Mucosa of stomach (tissue), 1 donor: ENCODE measurements around the gene CABP7.

Experiments used
- H3K27me3 ChIP-seq: one replicate; pipeline ENCODE4 v1.7.0; 2013; ENCODE audit warnings: mild to moderate bottlenecking, low read length; ENCODE audit not compliant: control insufficient read depth, insufficient read depth
- H3K36me3 ChIP-seq: one replicate; pipeline ENCODE4 v1.7.0; 2013; ENCODE audit warnings: low read length; ENCODE audit not compliant: control insufficient read depth, insufficient read depth
- H3K4me1 ChIP-seq: one replicate; pipeline ENCODE4 v1.7.0; 2013; ENCODE audit warnings: mild to moderate bottlenecking, low read length; ENCODE audit not compliant: control insufficient read depth, insufficient read depth
- H3K4me3 ChIP-seq: one replicate; pipeline ENCODE4 v1.7.0; 2013; ENCODE audit warnings: low read length
- H3K9ac ChIP-seq: one replicate; pipeline ENCODE4 v1.7.0; 2013; ENCODE audit warnings: mild to moderate bottlenecking, low read length, moderate library complexity
- H3K9me3 ChIP-seq: one replicate; pipeline ENCODE4 v1.7.0; 2013; ENCODE audit warnings: mild to moderate bottlenecking, low read length, moderate library complexity; ENCODE audit not compliant: control insufficient read depth
- donor health status: Pancreatic carcinoma.

CABP7 gene

DNA sequence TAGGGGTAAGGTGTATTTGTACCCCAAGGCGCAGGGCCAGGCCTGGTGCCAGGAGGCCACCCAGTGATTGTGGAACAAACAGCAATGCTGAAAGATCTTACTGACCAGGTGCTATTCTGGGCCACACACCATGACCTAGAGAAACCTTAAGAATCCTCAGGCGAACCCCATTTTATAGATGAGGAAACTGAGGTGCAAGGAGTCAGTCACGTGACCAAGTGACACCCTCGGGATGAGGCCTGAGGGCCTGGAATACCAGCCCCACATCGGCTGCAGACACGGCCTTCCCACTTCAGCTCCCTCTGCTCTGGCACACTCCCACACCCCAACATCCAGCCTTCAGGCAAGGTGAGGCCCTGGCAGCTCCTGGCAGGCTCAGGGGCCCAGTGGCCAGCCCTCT, 13.1 kb downstream of the CABP7 start:
- Histone ChIP-seq H3K9me3 (no peaks in the 10 kb centered on the region), H3K4me1 (no peaks in the 10 kb centered on the region), H3K36me3 (no peaks in the 10 kb centered on the region), H3K4me3 (no peak overlapping the region), H3K9ac (no peak overlapping the region), H3K27me3 (no peaks in the 10 kb centered on the region)

DNA sequence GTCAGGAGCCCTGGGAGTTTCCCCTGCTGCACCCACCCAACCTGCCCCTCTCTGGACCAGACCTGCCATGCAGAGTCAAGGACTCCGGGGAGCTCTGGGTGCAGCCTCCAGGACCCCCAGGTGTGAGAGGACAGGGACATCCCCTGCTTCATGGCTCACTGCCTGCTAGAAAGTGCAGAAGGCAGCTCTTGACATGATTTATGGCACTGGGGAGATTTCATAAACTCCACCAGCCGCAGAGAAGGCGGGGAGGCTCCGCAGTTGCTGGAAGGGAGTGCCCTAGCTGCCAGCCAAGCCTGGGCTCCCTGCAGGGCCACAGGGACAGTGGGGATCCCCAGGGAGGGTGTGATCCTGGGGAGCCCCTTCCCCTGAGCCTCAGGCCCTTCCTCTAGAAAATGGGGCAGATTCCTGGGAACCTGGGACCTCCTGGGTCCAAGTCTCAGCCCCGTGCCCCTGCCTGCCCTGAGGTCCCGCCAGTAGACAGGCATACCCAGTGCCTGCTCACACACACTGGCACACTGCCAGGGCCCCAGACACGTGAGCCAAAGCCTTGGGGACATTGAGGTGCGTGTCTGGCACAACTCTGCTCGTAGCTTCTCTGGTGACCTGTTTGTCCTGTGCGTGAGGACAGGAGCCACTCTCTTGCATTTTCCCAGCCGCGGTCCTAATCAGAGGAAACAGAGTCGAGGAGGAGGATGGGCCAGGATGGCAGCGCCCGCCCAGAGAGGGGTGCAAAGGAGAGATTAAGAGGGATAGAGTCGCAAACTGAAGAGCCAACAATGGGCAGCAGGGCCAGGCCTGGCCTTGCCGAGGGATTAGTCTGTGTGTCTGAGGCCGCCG, 13.8 kb downstream of the CABP7 start:
- Histone ChIP-seq H3K4me1 (no peaks in the 10 kb centered on the region), H3K4me3 (no peak overlapping the region), H3K36me3 (no peaks in the 10 kb centered on the region), H3K27me3 (no peaks in the 10 kb centered on the region), H3K9ac (no peak overlapping the region), H3K9me3 (no peaks in the 10 kb centered on the region)

DNA sequence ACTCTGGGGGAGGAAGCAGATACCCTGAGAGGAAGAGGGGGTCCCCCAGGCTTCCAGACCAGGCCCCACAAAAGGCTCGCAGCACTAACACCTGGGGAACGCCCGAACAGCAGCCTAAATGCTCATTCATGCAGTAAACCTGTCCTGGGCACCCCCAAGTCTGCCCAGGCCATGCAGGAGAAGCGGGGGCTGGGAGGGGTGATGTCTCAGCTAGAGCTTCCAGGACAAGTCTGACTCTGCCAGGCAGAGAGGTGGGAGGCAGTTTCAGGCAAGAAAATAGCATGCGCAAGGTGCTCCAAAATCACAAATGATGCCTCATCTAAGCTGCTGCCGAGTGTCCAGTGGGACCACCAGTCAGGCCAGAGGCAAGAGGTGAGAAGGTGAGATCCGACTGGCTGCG, 14.6 kb downstream of the CABP7 start:
- H3K9me3 ChIP-seq = no peaks in the 10 kb centered on the region
- no peak overlapping the region for H3K9ac ChIP-seq
- no peak overlapping the region for H3K4me3 ChIP-seq
- no peaks in the 10 kb centered on the region for H3K36me3 ChIP-seq
- H3K27me3 ChIP-seq = no peaks in the 10 kb centered on the region
- H3K4me1 ChIP-seq = no peaks in the 10 kb centered on the region

DNA sequence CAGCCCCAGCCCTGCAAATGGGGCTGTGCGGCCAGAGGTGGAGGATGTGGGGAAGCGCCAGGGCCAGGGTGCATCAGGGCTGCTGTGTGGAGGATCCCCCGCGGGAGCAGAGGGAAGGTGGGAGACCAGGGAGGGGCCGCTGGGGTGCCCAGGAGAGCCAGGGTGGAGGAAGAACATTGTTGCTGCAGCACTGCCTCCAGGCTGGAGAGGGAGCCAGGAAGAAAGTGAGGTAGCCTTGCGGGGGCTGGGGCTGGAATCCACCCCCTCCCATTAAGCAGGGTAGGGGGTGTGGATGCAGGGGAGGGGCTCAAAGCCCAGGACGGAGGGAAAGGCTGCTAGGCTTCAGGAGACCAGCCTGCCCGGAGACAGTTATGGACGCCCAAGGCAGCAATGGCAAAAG, 15.0 kb downstream of the CABP7 start:
- no peaks in the 10 kb centered on the region for H3K4me1 ChIP-seq
- no peak overlapping the region for H3K4me3 ChIP-seq
- no peak overlapping the region for H3K9ac ChIP-seq
- no peaks in the 10 kb centered on the region for H3K9me3 ChIP-seq
- H3K36me3 ChIP-seq = no peaks in the 10 kb centered on the region
- H3K27me3 ChIP-seq = no peaks in the 10 kb centered on the region

DNA sequence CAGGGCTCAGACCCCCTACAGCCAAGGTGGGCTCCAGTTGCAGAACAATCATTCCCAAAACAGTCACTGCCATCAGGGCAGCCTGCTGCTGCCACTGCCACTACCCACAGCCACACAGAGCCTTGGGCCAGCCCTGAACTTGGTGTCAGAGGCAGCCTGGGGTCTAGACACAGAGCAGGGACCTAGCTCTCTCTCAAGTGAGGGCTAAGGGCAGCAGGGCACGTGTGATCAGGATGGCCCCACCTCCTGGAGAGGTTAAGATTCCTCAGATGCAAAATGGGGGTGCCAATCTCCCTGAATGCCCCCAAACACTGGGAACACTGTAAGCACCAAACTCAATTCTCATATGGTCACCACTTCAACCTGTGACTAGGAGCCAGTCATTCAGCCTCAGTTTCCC, 15.6 kb downstream of the CABP7 start:
- Histone ChIP-seq H3K4me3 (no peak overlapping the region), H3K9me3 (no peaks in the 10 kb centered on the region), H3K36me3 (no peaks in the 10 kb centered on the region), H3K27me3 (no peaks in the 10 kb centered on the region), H3K9ac (no peak overlapping the region), H3K4me1 (no peaks in the 10 kb centered on the region)

DNA sequence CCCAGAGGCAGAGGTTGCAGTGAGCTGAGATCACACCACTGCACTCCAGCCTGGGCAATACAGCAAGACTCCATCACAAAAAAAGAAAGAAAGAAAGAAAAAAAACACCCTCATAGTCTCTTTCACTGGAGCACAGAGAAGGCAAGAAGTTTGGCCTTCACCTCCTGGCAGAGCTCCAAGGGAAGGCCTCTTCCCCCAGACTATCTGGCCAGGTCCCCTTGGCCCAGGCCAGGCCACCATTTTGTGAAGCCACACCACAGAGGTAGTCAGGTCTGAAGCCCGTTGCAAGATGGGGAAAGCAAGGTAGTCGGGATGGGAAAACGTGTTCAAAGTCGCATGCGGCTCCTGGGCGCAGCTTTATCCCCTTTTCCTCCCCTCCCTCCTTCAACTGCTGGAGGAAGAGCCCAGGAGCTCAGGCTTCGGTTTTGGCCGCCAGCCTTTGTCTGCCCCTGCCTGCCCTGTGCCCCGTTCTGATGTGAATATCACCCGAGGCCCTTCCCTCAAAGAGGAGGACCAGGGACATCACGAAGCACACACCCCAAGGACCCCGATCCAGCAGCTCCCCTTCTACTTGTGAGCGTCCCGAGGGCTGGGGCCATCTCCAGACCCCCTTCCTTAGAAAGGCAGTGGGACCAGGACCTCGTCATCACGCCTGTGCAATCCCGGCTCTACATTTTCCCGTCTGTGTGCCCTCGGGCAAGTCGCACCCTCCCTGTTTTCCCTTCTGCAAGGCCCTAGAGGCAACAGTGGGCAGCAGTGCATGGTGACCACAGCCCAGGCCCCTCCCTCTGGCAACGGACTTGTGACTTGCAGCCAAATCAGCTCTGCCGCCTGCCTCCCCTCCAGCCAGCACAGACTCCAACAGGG, 17.7 kb downstream of the CABP7 start:
- Histone ChIP-seq H3K4me3 (no peak overlapping the region), H3K36me3 (no peaks in the 10 kb centered on the region), H3K4me1 (no peaks in the 10 kb centered on the region), H3K9ac (no peak overlapping the region), H3K27me3 (no peaks in the 10 kb centered on the region), H3K9me3 (no peaks in the 10 kb centered on the region)

DNA sequence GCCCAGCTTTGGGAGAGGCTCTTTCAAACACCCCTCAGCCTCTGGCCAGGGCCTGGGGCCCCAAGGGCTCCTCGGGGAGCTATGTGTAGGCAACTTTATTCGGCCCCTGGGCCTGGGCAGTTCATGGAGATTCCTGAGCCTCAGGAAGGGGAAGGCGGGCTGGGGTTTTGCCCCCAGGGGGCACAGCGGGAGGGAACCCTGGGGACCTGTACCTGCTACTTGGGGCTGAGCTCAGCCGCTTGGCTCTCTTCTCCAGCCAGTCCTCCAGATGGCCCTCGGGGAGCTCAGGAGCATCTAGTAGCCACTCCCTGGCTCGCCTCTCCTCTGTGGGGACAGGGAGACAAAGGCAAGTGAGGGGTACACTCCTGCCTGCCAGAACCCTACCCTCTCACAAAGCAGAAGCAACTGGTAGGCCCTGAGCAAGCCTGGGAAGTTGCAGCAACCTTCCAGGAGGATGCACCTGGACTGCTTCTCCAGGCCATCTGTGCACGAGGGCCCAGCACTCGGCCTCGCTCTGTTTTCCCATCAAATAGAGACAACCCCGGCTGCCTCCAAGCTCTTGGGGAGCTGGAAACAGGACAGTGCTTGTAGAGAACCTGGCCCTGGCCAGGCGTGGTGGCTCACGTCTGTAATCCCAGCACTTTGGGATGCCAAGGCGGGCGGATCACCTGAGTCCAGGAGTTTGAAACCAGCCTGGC, 18.5 kb downstream of the CABP7 start:
- Histone ChIP-seq H3K9ac (no peak overlapping the region), H3K4me1 (no peaks in the 10 kb centered on the region), H3K4me3 (no peak overlapping the region), H3K9me3 (no peaks in the 10 kb centered on the region), H3K36me3 (no peaks in the 10 kb centered on the region), H3K27me3 (no peaks in the 10 kb centered on the region)

DNA sequence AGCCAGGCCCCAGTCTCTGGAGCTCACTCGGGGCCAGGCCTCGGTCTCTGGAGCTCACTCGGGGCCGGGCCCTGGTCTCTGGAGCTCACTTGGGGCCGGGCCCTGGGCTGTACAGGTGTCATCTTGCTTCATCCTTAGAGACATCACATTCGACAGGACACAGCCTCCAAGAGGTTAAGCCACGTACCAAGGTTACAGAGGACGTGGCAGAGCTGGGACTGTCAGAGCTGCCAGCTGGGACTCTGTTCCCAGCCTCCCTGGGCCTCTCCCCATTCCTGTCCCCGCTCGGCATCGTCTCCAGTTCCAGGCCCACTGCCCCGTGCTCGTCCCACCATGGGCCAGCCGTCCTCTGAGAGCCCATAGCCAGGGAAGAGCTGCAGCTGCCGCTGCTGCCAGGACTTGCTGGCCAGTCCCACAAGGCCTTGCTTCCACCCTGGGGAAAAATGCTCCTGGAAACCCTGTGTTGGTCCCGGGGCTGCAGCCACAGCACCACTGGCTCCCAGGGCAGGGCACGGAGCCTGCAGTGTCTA, 19.6 kb downstream of the CABP7 start:
- Histone ChIP-seq H3K9ac (no peak overlapping the region), H3K4me1 (no peaks in the 10 kb centered on the region), H3K9me3 (no peaks in the 10 kb centered on the region), H3K27me3 (no peaks in the 10 kb centered on the region), H3K36me3 (no peaks in the 10 kb centered on the region), H3K4me3 (no peak overlapping the region)

DNA sequence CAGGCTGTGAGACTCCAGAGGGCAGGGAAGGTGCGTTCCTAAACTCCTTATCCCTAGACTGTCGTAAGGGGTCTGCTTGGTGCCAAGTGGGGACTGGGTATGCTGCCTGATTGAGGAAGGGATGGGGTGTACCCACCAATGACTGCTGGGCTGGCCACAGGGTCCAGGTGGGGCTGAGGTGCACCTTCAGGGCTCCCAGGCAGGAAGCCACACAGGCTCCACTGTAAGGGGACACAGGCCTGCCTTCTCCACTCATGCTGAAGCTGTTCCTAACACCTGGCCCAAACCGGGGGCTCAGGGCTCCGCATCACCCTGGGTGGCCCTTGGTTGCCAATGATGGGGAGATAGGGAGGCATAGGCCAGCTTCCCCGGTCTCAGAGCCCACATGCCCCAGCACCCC, 20.4 kb downstream of the CABP7 start:
- Histone ChIP-seq H3K36me3 (no peaks in the 10 kb centered on the region), H3K9ac (no peak overlapping the region), H3K4me3 (no peak overlapping the region), H3K4me1 (no peaks in the 10 kb centered on the region), H3K9me3 (no peaks in the 10 kb centered on the region), H3K27me3 (no peaks in the 10 kb centered on the region)

DNA sequence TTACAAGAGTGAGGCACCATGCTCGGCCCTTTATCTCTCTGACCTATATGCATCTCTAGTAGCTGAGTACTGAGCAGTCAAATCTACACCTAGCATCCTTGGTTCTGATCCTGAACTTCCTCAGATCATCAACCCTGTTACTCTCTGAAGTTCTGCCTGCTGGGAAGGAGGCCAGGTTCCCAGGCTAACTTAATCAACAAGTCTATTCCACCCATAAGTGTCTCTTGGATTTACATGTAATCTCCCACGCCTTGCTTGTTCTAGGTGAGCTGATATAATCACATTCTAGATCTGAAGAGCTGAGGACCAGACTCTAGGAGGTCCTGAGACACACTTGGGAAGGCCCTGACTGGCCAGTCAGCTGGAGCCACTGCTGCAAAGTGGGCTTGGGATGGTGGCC, 22.1 kb downstream of the CABP7 start:
- Histone ChIP-seq H3K9me3 (no peaks in the 10 kb centered on the region), H3K4me1 (no peaks in the 10 kb centered on the region), H3K27me3 (no peaks in the 10 kb centered on the region), H3K36me3 (no peaks in the 10 kb centered on the region), H3K9ac (no peak overlapping the region), H3K4me3 (no peak overlapping the region)

DNA sequence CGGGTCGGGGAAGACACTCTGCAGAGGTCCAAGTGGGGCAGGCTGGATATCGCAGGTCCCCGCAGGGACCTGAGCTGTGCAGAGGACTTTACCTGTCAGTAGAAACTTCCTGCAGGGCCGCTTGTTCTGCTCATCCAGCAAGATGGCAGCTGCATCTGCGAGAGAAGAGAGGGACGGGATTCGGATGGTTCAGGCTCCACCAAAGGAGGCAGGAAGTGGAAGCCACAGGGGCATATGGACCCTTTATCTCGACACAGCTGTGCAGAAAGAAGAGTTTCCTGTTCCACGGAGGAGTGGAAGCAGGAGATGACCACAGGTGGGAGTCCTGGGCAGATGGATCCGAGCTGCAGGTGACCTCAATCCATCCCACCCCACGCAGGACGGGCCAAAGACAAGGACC, 22.5 kb downstream of the CABP7 start:
- Histone ChIP-seq H3K27me3 (no peaks in the 10 kb centered on the region), H3K9ac (no peak overlapping the region), H3K36me3 (no peaks in the 10 kb centered on the region), H3K4me1 (no peaks in the 10 kb centered on the region), H3K9me3 (no peaks in the 10 kb centered on the region), H3K4me3 (no peak overlapping the region)

DNA sequence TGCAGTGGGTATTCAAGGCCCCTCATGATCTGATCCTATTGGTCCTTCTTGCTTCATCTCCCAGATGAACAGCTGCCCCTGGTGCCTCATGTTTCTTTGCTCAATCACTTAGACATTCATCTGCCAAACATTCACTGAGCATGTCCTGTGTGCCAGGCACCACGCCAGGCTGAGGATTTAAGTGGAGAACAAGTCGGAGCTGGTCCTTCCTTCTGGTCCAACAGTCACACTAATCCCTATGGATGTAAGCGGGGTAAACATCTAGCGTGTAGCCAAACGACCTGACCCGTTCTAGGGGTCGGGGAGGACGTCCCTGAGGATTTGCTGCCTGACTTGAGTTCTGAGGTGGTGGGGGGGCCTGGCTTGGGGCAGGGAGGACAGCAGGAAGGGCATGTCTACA, 25.1 kb downstream of the CABP7 start:
- H3K4me3 ChIP-seq = no peak overlapping the region
- H3K4me1 ChIP-seq = no peaks in the 10 kb centered on the region
- no peaks in the 10 kb centered on the region for H3K9me3 ChIP-seq
- H3K9ac ChIP-seq = no peak overlapping the region
- no peaks in the 10 kb centered on the region for H3K27me3 ChIP-seq
- no peaks in the 10 kb centered on the region for H3K36me3 ChIP-seq
